HG02678 (cell line): ENCODE results near the gene PPP6R1.

ENCODE experiments used
- ATAC-seq: cut with Tn5 transposase; IDR thresholded peaks from one replicate; pipeline ENCODE4 v1.9.1; 2021; ENCODE audit warnings: mild to moderate bottlenecking, moderate library complexity; ENCODE audit not compliant: unreplicated experiment

PPP6R1 gene

GRCh38 chr19:55283548-55284377, 24.9 kb upstream of the PPP6R1 start, which contains the start of gene BRSK1:
Gene BRSK1 (plus strand): TSS chr19:55283997. CDS start chr19:55284443, 446 bp downstream.
- ATAC-seq, result no peak

DNA sequence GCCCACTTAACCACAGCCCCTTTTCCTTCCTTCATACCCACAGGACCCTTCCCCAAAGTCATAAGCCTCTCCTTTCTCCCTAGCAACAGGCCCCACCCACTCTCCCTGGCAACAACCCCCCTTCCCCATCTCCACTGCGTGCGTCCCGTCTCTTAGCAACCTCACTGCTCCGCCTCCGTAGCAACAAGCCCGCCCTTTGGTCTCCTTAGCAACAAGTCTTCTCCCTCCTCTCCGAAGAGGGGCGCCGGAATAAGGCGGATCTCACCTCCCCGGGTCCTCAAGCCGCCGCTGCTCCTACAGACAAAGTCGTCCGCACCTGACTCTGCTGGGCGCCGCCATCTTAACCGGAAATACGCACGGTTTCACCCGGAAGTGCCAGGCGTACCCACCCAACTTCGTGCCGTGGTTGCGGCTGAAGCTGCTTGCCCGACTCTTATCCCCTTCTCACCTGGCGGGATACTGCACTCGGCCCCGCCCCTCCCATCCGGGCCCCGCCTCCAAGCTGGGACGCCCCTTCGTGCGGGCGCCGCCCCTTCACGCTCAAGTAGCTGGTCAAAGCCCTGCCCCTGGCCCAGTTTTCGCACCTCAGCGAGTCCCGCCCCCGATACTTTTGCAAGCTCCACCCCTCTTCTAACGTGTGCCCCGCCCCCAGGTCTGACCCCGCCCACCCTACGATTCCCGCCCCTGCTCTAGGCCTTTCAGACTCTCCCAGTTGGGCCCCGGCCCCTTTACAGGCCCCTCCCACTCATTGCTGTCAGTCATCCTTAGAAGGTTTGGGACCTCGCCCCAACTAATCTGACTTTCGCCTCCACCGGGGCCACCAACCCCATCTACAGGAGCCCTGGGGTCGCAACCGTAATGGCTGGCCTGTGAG, 21.2 kb upstream of the PPP6R1 start, which contains the start of gene HSPBP1:
HSPBP1 (minus strand) TSS at position 341 of the 874 bp plus-strand sequence. CDS start 502 bp downstream, outside the sequence.
- peak; percentile 78 for ATAC-seq

DNA sequence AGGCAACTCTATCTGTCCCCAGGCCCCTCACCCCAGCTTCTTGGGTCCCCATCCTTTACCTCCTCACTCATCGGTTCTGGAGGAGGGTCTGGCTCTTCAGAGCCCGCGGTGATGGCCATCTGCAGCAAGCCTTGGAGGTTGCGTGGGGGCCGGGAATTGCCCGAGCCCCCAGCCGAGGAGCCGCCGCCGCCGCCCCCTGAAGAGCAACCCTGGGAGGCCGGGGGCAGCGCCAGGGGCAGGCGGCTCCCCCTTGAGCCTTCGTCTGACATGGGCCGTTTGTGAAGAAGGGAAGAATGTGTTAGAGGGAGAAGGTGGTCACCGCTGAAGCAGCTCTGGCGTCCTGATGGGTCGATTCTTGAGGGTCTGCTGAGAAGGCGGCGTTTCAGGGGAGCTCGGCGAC, 20.5 kb upstream of the PPP6R1 start:
- ATAC-seq, result no peak

GRCh38 chr19:55278391-55279135, 19.7 kb upstream of the PPP6R1 start:
- no peak for ATAC-seq

DNA sequence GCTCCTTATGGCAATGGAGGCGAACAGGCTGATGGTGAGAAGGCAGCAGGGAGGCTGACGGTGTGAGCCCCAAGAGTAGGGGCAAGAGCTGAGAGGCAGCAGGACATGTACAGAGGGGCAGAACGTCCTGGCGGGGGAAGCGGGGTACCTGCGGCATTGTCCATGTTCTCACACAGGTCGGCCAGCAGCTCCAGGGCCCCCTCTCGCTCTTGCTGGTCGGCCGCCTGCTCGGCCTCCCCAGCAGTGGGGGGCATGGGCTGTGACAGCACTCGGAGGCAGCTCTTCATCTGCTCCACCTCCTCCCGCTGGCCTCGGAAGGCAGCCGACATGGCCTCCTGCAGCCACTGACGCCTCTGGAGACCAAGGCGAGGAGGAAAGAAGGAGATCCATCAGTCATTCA, 18.7 kb upstream of the PPP6R1 start:
- ATAC-seq, result no peak

- no peak for ATAC-seq
These were observed 18.1 kb upstream of the PPP6R1 start for GRCh38 chr19:55276720-55277430.

DNA sequence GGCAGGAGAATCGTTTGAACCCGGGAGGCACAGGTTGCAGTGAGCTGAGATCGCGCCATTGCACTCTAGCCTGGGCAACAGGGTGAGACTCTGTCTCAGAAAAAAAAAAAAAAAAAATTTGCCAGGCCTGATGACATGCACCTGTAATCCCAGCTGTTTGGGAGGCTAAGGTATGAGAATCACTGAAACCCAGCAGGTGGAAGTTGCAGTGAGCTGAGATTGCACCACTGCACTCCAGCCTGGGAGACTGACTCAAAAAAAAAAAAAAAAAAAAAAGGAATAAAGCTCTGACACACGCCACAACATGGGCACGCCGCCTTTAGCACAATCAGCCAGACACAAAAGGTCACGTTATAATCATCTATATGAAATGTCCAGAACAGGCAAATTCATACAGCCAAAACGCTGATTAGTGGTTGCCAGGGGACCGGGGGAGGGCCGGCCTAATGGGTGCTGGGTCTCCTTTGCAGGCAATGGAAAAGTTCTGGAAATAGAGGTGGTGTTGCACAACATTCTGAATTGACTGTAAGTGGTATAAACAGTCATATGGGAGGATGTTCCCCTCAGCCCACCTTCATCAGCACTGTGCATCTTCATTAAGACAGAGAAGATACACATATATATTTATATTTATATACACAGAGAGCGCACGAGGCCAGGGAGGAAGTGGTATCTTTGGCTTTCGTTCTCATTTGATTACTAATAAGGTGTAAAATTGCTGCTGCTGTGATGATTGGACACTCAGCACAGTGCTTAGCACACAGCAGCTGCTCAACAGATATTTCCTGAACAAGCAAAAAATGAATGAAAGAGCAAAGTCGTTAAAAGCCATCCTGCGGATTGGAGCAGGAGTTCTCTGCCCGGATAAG, 17.3 kb upstream of the PPP6R1 start:
- peak; percentile 53 for ATAC-seq

- no peak for ATAC-seq
These were observed 15.3 kb upstream of the PPP6R1 start for GRCh38 chr19:55273978-55274707.

DNA sequence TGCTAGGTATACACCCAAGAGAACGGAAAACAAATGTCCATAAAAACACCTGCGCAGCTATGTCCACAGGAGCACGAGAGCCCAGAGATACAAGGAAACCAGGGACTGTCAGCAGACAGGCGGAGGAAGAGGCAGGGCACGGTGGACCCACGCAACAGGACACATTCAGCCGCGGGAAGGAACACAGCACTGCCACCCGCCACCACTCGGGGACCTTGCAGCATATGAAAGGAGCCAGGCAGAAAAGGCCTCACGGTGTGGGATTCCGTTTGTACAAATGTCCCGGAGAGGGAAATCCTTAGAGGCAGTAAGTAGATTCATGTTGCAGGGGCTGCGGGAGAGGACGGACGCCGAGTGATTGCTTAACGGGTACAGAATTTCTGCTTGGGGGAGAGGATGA, 13.3 kb upstream of the PPP6R1 start:
- no peak for ATAC-seq

DNA sequence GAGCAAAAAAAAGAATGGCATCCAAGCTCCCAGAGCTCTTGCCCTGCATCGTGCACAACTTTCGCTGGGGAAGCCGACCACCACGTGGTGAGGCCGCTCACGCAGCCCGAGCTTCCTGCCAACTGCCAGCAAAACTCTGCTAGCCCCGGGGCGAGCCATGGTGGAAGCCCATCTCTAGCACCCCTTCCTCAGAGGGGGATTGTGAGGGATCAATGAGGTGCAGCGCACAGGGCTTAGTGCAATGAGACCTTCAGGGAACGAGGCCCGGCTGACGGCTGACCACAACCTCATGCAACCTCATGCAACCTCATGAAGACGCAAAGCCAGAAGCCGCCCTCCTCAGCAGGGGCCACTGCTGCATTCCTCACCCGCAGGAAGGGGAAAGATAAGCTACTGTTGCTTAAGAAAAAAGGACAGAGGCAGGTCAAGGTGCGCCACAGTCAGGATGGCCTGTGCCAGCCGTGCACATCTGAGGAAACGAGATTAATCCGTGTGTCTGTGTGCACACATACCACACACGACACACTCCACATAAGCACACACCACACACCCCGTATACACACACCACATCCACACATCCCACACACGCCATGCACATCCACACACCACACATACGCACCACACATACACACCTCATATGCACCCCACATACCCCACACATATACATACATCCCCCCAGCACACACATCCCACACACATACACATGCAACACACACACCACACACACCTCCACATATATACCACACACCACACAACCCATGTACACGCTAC, 11.5 kb upstream of the PPP6R1 start:
- no peak for ATAC-seq

- no peak for ATAC-seq
These were observed 10.5 kb upstream of the PPP6R1 start for GRCh38 chr19:55269299-55269698.

GRCh38 chr19:55266840-55267239, 8.0 kb upstream of the PPP6R1 start:
- no peak for ATAC-seq

DNA sequence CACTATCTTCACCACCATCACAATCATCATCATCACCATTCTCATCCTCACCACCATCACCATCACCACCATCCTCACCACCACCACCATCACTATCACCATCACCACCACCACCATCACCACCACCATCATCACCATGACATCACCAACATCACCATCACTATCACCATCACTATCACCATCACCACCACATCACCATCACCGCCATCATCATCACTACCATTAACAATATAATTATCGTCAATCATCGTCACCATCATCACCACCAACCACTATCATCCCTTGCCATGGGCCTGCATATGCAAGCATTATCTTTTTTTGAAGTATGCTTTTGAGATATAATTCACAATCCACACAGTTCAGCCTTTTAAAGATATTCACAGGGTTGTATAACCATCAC, 7.6 kb upstream of the PPP6R1 start:
- ATAC-seq, result no peak

- ATAC-seq, result no peak
These were observed 7.0 kb upstream of the PPP6R1 start for GRCh38 chr19:55265723-55266386.

GRCh38 chr19:55265173-55265572, 6.4 kb upstream of the PPP6R1 start:
- ATAC-seq, result no peak

DNA sequence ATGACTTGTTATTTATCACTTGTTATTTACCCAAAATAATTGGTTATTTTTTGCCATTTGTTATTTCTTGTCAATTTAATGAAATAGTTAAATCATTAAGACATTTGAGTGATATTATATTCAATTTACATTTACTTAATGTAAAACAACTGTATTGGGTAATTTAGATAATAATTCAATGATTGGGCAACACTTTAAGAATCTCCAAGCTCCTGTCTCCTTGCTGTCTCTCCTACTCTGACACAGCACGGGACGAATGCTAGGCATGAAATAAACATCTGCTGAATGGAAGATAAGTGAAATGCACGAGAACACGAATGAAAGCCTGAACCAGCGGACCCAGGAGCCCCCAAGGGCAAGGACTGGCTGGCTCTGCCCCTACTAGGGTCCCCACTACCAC, 5.7 kb upstream of the PPP6R1 start:
- no peak for ATAC-seq

DNA sequence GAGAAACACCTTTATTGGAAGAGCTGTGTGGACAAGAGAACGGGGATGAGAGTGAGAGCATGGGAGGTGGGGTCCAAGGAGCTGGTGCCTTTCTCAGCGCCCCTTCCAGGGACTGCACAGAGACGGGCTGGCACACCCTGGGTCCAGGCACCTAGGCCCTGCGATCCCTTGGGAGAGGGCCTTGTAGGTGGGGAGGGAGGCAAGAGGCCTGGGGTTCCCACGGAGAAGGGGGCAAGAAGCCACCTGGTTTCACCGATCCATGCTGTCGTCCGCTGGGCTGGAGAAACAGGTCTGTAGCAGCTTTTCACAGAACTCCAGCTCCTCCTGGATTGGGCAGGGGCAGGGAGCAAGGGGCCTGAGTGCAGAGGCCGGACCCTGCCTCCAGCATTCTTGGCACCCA, 3.5 kb upstream of the PPP6R1 start:
- no peak for ATAC-seq
